HG02870 (cell line): ENCODE results near the gene GMPR2.

Experiments
- ATAC-seq: cut with Tn5 transposase; IDR thresholded peaks from one replicate; pipeline ENCODE4 v1.9.1; 2021; ENCODE audit warnings: mild to moderate bottlenecking, moderate library complexity; ENCODE audit not compliant: unreplicated experiment

Gene GMPR2

DNA sequence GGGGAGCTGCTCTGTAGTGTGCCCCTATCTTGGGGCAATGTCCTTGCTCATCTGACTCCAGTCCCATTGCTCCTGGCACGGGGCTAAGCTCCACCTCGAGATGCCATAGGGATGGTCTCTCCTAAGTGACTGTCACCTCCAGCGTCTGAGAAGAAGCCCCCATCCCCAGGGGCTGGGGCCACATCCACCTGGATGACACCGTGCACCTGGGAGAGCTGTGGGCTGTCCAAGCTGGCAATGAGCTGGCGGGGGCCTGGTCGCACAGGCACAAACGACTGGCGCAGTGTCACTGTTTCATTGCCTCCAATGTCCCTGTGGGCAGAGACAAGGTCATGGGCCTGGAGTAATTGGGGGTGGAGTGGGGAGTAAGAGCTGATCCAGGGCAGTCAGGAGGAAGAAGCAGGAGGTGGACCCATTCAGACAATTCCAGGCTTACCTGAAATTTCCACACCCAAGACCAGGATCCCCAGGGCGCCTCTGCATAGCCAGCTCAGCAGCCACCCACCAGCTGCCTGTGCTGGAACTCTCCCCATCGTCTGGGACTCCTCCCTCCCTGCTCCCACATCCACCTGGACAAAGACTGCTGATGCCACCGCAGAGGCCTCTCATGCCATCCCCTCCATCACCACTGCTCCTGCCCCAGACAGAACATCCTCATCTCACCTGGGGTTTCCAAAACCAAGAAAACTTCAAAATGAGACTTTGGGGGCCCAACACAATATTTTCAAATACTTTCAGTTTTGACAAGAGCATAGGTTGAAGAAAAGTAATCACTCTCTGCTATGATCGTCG, 16.7 kb downstream of the GMPR2 start:
- no peak for ATAC-seq

- ATAC-seq, result no peak
Observed at GRCh38 chr14:24250354-24250753, 17.6 kb downstream of the GMPR2 start.

- no peak for ATAC-seq
Observed at GRCh38 chr14:24251880-24252288, 19.2 kb downstream of the GMPR2 start.

DNA sequence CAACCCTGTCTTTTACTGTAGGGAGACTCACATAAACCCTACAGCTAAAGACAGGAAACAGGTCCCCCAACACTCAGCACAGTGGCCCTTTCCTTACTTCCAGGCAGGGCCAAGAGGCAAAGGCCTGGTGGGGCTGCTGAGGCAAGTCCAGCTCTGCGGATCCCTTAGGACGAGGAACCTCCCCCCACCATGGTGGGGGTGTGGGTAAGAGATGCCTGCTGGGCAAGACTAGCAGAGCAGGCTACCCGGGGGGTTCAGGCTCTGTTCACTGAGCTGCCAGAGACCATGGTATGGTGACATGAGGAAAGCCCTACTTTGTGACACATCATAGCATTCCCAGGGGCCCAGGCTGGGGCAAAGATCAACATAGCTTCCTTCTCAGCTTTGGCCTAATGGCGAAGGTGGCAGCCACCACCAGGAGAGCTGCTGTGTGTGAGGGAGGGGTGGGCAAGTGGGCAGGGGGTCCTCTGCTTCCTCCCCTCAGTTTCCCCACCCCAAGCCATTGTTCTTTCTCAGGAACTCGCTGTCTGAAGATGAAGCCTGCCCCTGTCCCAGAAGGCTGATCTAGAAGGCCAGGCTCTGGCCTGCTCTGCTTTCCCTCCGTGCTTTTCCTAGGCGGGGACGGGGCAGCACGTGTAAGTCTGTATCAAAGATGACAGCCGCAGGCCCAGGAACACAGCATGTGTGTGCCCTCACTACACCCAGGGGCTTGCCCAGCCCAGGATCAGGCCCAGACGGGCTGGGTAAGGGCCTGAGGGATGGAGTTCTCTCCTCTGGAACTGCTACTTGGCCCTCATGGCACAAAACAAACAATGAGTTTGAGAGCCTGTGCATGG, 19.8 kb downstream of the GMPR2 start:
- no peak for ATAC-seq

- no peak for ATAC-seq
Observed at GRCh38 chr14:24253936-24254335, 21.2 kb downstream of the GMPR2 start.

- ATAC-seq, result no peak
Observed at GRCh38 chr14:24254630-24255392, 22.1 kb downstream of the GMPR2 start.

GRCh38 chr14:24255438-24255837, 22.7 kb downstream of the GMPR2 start:
- ATAC-seq, result no peak

DNA sequence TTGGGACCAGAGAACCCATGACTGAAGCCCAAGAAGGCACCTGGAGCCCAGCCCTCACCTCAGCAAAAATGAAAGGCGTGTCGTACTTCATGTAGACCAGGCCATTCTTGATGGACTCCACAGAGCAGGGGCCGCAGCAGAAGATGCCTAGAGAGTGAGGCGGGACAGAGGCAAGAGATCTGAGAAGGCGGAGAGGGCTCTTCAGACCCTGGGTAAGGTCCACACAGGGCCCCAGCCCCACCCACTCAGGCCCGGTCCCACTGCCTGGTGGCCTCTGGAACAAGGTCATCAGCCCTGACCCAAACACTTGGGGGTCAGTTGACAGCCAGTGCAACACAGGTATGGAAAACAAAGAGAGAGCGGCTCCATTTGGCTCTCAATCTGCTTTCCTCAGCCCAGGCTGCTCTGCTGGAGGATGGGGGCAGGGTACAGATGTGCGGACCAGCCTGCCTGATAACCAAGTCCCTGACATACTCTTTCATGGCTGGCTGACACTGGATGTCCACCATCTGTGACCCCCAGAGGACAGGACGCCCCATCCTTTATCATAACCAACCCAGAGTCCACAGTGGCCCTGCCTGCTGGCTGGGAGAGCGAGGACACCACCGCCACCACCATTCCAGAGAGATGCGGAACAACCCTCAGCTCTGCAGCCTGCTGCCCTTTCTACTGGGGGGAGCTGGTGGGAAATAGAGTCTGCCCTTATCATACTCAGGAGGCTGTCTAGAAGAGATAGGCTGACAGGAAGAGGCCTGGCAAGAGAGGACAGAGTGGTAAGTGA, 23.4 kb downstream of the GMPR2 start:
- no peak for ATAC-seq

DNA sequence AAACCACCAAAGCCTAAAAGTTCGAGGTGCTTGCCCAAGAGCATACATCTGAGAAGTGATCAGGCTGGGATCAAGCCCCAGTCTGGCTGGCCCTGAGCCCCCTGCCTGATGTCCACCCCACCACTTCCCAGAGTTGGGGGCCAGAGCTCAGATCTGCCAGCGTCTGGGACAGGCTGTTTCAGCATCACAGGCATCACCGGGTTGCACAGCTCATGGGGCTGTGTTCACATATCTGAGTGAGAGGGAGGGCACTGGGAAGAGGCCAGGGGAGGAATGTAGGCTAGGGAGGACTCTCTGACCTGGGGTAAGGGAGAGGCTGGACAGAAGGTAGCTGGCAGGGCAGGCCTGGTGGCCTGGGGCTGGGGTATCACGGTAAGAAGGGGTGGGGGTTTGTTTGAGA, 24.2 kb downstream of the GMPR2 start:
- no peak for ATAC-seq

DNA sequence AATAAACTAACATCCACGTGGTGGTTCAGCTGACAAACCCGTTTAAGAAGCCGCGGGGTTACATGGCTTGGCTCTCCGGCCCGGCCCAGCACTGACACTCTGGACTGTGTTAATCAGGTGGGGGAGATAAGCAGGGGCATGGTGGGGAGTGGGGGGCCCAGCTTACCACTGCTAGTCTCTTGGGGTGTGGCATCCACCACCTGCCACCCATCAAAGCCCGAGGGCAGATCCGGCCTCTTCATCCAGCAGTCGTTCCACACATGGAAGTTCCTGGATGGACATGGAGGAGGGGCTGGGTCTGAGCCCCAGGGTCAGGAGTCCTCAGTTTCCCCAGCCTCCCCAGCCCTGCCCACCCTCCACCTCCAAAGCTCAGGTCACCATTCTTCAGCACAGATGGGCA, 25.4 kb downstream of the GMPR2 start:
- no peak for ATAC-seq

- ATAC-seq, result no peak
Observed at GRCh38 chr14:24258548-24259265, 26.0 kb downstream of the GMPR2 start.

DNA sequence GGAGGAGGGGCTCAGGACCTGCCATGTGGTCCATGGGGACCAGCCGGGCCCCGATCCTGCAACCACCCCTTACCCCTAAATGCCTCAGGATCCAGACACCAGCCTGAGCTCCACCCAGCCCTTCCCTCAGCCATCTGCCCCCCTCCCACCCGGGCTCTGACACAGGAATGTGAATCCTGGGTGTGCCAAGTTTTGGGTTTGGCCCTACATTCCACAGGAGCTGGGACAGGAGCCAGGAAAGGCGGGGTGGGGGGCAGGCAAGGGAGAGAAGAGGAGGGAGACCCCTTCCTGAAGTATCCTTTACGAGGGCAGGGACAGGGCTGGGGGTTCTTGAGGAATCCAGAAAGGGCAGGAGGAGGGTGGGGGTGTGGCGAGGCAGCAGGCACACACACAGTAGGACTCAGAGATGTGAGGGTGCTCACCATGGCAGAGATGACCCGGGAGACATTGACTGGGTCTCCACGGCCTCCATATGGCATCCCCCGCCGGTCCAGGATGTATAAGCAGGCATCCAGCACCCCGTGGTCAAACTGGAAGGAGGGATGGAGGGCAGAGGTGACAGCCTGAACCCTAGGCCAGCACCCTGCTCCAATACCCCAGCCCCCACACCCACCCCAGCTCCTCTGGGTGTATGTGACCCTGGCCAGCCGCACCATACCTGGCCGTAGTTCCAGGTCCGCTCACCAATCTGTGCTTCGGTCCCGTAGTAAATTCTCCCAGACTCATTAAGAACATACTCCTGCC, 26.7 kb downstream of the GMPR2 start:
- ATAC-seq, result no peak

GRCh38 chr14:24260026-24260779, 27.5 kb downstream of the GMPR2 start:
- ATAC-seq, result no peak

DNA sequence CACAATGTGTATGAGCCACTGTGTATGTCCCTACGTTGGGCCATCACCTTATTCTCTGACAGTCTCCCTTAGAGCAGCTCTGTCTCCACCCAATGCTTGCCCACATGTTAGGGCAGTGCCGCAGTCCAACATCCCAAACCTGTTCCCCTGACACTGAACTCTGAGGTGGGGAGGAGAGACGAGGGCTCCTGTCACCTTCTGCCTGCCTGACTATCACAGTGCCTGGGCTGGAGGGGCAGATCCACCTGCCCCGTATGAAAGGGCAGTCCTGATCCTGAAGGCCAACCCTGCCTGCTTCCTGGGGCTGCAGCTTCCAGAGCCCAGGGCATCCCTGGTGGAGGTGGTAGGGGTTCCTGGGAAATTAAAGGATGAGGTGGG, 28.0 kb downstream of the GMPR2 start:
- no peak for ATAC-seq

DNA sequence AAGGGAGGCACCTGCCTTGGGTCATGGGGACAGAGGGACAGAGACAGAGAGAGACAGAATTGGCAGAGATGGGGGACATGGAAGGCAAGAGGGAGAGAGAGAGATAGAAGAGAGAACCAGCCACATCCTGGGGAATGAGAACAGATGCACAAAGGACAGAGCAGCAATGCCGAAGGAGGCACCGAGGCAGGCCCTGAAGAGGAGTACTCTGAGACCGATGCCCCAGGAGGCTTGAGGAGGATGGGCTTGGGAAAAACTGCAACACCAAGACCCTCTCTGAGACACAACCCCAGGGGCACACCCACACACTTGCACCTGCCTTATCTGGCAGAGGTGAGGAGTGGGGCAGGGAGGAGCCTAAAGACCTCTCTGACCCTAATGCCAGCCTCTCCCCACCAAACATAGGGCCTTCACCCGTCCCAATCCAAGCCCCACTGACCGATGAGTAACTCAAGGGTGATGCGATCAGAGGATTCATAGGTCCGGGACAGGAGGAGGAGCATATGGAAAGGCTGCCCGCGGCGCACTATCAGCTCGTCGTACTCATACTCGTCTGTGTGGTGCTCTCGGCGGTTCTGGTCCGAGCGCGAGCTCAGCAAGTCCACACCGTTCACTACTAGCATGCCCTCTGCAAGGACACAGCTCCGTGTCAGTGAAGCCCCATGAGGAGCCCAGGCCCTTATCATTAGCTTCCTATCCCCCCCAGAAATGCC, 28.7 kb downstream of the GMPR2 start:
- ATAC-seq, result no peak

DNA sequence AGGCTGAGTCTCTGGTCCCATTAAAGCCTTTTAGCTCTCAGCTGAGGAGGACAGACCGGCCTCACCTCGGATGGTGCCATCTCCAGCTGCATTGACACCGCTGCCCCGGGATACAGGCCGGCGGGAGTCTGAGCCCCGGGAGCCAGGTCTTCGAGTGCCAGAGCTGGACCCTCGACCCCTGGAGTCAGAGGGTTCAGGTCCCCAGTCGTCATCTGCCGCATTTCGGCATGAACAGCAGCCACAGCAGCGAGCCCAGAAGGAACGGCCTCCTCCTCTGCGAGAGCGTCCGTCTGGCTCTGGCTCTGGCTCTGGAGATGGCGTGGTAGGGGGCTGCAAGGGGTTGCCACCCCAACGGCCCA, 29.2 kb downstream of the GMPR2 start:
- ATAC-seq, result no peak

DNA sequence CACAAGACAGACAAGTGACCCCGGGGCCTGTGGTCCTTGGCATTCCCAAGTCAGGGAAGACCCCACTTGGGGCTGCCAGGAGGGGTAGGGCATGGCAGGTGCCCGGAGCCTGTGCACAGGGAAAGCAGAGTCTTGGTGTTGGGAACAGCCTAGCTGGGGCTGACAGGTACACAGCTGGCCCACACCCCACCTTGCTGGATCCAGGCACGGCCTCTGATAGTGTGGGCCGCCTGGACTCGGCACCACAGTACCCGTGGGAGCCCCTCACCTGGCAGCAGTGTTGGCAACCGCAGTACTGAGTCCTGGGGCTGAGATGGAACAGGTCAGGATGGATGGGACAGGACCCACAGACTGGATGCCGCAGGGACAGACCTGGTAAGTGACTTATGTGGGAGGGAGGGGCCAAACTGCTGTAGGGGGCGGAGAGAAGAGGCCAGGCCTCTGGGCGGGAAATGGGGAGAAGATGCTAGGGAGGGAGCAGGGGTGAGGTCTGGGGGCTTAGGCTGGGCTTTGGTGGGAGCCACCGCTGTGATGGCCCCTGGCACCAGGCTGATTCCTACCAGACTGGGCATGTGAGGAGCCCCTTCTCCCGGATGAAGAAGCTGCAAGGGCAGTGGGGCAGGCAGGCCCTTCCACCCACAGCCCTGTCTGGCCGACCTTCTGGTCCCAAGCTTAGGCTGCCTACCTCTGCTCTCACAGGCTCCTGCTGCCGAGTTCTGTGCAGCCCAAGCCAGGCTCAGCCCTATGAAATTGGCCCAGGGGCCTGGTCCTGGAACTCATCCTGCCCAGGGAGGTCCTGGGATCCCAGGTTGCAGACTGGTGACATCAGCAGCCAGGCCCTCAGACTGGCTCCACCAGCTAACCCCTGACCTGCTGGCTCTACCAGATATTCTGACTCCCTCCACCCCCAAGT, 30.3 kb downstream of the GMPR2 start, which contains the start of gene TGM1:
Gene TGM1 (minus strand): TSS at position 357 of the 913 bp plus-strand sequence. CDS start 825 bp downstream, outside the sequence.
- no peak for ATAC-seq
